A549 (cell line): ENCODE measurements around the gene ZNF407.

Source experiments
- CHD2 ChIP-seq: fragments of 150-350 bp; IDR thresholded peaks from 2 replicates; pipeline ENCODE4 v1.6.1; 2014; ENCODE audit warnings: low read length; ENCODE audit not compliant: partially characterized antibody
- EHF ChIP-seq: fragments of 250-450 bp; sonication (Bioruptor Pico); IDR thresholded peaks from 2 replicates; pipeline ENCODE4 v1.5.0; 2020; ENCODE audit warnings: mild to moderate bottlenecking
- ESRRA ChIP-seq: fragments of 150-350 bp; IDR thresholded peaks from 2 replicates; pipeline ENCODE4 v1.6.1; 2014; ENCODE audit warnings: mild to moderate bottlenecking, low read length, borderline replicate concordance
- GATA3 ChIP-seq: IDR thresholded peaks from 2 replicates; pipeline ENCODE4 v1.6.1; 2012; ENCODE audit warnings: borderline replicate concordance
- KDM1A ChIP-seq: fragments of 200-600 bp; sonication (generic); IDR thresholded peaks from 2 replicates; pipeline ENCODE4 v1.6.1; 2016; ENCODE audit warnings: low read depth, mild to moderate bottlenecking
- POLR2A ChIP-seq: IDR thresholded peaks from 2 replicates; pipeline ENCODE4 v1.6.1; 2012; ENCODE audit warnings: mild to moderate bottlenecking, low read length
- RCOR1 ChIP-seq: fragments of 150-350 bp; IDR thresholded peaks from 2 replicates; pipeline ENCODE4 v1.6.1; 2014; ENCODE audit warnings: antibody characterized with exemption, low read length, low read depth
- ZFP36 ChIP-seq: fragments of 450-650 bp; IDR thresholded peaks from 2 replicates; pipeline ENCODE4 v1.6.1; 2014; ENCODE audit warnings: borderline replicate concordance; ENCODE audit not compliant: partially characterized antibody
- ZSCAN20 ChIP-seq: fragments of 250-450 bp; sonication (Bioruptor Pico); IDR thresholded peaks from 2 replicates; pipeline ENCODE4 v1.8.0; 2022; ENCODE audit warnings: mild to moderate bottlenecking, moderate library complexity
- TF ChIP-seq, protein P1 (sequence below): fragments of >200 bp; sonication (Bioruptor Twin); formaldehyde crosslinking; IDR thresholded peaks from 3 replicates; pipeline ENCODE4 v1.5.1; 2016
- TF ChIP-seq, protein P2 (sequence below): IDR thresholded peaks from 2 replicates; pipeline ENCODE4 v1.6.1; 2012; ENCODE audit warnings: low read depth, borderline replicate concordance
- TF ChIP-seq, protein P3 (sequence below): IDR thresholded peaks from 2 replicates; pipeline ENCODE4 v1.6.1; 2012
- TF ChIP-seq, protein P4 (sequence below): fragments of >200 bp; sonication (Bioruptor Twin); formaldehyde crosslinking; IDR thresholded peaks from 3 replicates; pipeline ENCODE4 v1.6.1; 2016
- TF ChIP-seq, protein P5 (sequence below): fragments of 200-600 bp; sonication (generic); IDR thresholded peaks from 2 replicates; pipeline ENCODE4 v1.6.1; 2016; ENCODE audit warnings: antibody characterized with exemption, mild to moderate bottlenecking, moderate library complexity

DNA sequence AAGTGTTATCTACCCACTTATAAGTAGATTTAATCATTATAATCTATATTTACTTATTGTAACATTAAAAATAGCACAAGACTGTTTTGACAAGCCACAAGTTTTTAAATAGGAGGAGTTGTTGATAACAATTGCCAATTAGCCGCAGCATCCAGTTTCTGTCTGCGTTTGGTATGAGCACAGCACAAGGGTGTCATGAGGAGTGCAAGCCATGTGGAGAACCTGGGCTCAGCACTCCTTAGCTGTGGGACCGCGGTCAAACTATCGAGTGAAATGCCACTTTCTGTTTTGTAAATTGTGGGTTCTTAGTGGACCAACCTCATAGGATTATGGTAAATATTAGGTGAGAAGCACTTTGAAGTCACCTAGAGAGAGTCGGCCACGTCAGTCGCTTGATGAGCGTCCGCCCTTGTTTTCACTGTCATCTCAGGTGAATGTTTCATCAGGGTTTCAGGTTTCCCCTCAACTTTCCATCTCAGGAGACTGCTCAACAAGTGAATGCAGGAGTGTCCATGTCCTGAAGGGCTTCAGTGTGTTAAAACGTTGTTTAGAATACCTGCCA, 294.5 kb downstream of the ZNF407 start:
- TF ChIP-seq, protein P1, sequence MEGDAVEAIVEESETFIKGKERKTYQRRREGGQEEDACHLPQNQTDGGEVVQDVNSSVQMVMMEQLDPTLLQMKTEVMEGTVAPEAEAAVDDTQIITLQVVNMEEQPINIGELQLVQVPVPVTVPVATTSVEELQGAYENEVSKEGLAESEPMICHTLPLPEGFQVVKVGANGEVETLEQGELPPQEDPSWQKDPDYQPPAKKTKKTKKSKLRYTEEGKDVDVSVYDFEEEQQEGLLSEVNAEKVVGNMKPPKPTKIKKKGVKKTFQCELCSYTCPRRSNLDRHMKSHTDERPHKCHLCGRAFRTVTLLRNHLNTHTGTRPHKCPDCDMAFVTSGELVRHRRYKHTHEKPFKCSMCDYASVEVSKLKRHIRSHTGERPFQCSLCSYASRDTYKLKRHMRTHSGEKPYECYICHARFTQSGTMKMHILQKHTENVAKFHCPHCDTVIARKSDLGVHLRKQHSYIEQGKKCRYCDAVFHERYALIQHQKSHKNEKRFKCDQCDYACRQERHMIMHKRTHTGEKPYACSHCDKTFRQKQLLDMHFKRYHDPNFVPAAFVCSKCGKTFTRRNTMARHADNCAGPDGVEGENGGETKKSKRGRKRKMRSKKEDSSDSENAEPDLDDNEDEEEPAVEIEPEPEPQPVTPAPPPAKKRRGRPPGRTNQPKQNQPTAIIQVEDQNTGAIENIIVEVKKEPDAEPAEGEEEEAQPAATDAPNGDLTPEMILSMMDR = no peak
- TF ChIP-seq, protein P2, sequence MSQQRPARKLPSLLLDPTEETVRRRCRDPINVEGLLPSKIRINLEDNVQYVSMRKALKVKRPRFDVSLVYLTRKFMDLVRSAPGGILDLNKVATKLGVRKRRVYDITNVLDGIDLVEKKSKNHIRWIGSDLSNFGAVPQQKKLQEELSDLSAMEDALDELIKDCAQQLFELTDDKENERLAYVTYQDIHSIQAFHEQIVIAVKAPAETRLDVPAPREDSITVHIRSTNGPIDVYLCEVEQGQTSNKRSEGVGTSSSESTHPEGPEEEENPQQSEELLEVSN = no peak
- TF ChIP-seq POLR2A (no peak), KDM1A (no peak), RCOR1 (no peak), ZFP36 (no peak), EHF (CRISPR knock-in tag) (no peak), ZSCAN20 (CRISPR knock-in tag) (no peak), CHD2 (no peak), GATA3 (no peak), ESRRA (no peak)
- TF ChIP-seq, protein P3, sequence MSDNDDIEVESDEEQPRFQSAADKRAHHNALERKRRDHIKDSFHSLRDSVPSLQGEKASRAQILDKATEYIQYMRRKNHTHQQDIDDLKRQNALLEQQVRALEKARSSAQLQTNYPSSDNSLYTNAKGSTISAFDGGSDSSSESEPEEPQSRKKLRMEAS = no peak
- TF ChIP-seq, protein P4, sequence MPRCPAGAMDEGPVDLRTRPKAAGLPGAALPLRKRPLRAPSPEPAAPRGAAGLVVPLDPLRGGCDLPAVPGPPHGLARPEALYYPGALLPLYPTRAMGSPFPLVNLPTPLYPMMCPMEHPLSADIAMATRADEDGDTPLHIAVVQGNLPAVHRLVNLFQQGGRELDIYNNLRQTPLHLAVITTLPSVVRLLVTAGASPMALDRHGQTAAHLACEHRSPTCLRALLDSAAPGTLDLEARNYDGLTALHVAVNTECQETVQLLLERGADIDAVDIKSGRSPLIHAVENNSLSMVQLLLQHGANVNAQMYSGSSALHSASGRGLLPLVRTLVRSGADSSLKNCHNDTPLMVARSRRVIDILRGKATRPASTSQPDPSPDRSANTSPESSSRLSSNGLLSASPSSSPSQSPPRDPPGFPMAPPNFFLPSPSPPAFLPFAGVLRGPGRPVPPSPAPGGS = no peak
- TF ChIP-seq, protein P5, sequence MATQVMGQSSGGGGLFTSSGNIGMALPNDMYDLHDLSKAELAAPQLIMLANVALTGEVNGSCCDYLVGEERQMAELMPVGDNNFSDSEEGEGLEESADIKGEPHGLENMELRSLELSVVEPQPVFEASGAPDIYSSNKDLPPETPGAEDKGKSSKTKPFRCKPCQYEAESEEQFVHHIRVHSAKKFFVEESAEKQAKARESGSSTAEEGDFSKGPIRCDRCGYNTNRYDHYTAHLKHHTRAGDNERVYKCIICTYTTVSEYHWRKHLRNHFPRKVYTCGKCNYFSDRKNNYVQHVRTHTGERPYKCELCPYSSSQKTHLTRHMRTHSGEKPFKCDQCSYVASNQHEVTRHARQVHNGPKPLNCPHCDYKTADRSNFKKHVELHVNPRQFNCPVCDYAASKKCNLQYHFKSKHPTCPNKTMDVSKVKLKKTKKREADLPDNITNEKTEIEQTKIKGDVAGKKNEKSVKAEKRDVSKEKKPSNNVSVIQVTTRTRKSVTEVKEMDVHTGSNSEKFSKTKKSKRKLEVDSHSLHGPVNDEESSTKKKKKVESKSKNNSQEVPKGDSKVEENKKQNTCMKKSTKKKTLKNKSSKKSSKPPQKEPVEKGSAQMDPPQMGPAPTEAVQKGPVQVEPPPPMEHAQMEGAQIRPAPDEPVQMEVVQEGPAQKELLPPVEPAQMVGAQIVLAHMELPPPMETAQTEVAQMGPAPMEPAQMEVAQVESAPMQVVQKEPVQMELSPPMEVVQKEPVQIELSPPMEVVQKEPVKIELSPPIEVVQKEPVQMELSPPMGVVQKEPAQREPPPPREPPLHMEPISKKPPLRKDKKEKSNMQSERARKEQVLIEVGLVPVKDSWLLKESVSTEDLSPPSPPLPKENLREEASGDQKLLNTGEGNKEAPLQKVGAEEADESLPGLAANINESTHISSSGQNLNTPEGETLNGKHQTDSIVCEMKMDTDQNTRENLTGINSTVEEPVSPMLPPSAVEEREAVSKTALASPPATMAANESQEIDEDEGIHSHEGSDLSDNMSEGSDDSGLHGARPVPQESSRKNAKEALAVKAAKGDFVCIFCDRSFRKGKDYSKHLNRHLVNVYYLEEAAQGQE = no peak
